Activated CD8-positive, alpha-beta T cell treated with anti-CD3 and anti-CD28 coated beads for 36 hours (primary cell): ENCODE measurements around the gene PADI4. TPM values are rescaled to one million over a fixed set of nuclear protein-coding genes. Genes with fewer than 3 reads are reported as not detected.

Experiments used
- ATAC-seq: fragments of 200-7000 bp; cut with Tn5 transposase; one replicate; pipeline ENCODE4 v1.10.0; 2021; ENCODE audit warnings: mild to moderate bottlenecking, moderate library complexity
- CTCF ChIA-PET: fragments of 350-600 bp; sonication (Branson Sonifier 250); formaldehyde crosslinking; loops from one replicate; lab custom pipeline; 2021; ENCODE audit warnings: antibody characterized with exemption; lab: Charles Lee
- POLR2A ChIA-PET: fragments of 350-600 bp; sonication (Branson Sonifier 250); formaldehyde crosslinking; loops from one replicate; lab custom pipeline; 2021; ENCODE audit warnings: antibody characterized with exemption; lab: Charles Lee
- DNase-seq: peaks from one replicate; pipeline ENCODE4 v3.0.0-alpha.2; 2020
- H3K27ac Mint-ChIP-seq: one replicate; pipeline ENCODE4 v1.8.0; 2021; ENCODE audit warnings: mild to moderate bottlenecking, mixed read lengths
- H3K27me3 Mint-ChIP-seq: one replicate; pipeline ENCODE4 v1.8.0; 2021; ENCODE audit warnings: mixed read lengths
- H3K36me3 Mint-ChIP-seq: one replicate; pipeline ENCODE4 v1.8.0; 2021; ENCODE audit warnings: low read depth, mixed read lengths
- H3K4me1 Mint-ChIP-seq: one replicate; pipeline ENCODE4 v1.8.0; 2021; ENCODE audit warnings: low read depth, mixed read lengths
- H3K4me3 Mint-ChIP-seq: one replicate; pipeline ENCODE4 v1.8.0; 2021; ENCODE audit warnings: mild to moderate bottlenecking, moderate library complexity, mixed read lengths
- H3K9me3 Mint-ChIP-seq: one replicate; pipeline ENCODE4 v1.8.0; 2021; ENCODE audit warnings: mixed read lengths
- CTCF ChIP-seq: fragments of 200-600 bp; IDR thresholded peaks from one replicate; pipeline ENCODE4 v1.8.0; 2022; ENCODE audit warnings: antibody characterized with exemption, mild to moderate bottlenecking
- intact Hi-C: fragments of 100-400 bp; cut with micrococcal nuclease; formaldehyde crosslinking; loops from one replicate; pipeline ENCODE4 v1.10.0; 2022
- total RNA-seq, 2 experiments: library from RNA; stranded (reverse); gene quantifications; one replicate each; pipeline ENCODE4 v1.2.3, GENCODE V29; 2021

Gene PADI4
- total RNA-seq, 2 experiments from 2014 or later: 1.6 to 1.8 TPM

GRCh38 chr1:17272066-17272465 is 35.9 kb upstream of the PADI4 start:
- ChIA-PET CTCF (interaction anchor here (0.8 to 1.8 kb wide), 2 partner anchors 35 to 147 kb away, joined by 4 read pairs; no protein-coding TSS in a partner anchor), POLR2A (interaction anchor here (1.3 kb wide), 1 partner anchor 8 kb away, joined by 3 read pairs; no protein-coding TSS in a partner anchor)

GRCh38 chr1:17272646-17273045 is 35.4 kb upstream of the PADI4 start:
- Mint-ChIP-seq H3K4me3 (no peak overlapping the region), H3K36me3 (no peaks in the 10 kb centered on the region), H3K9me3 (no peaks in the 10 kb centered on the region), H3K27me3 (peaks cover 8% of the 10 kb centered on the region), H3K4me1 (no peaks in the 10 kb centered on the region), H3K27ac (no peak overlapping the region)
- no peak for TF ChIP-seq CTCF
- no peak for DNase-seq
- ATAC-seq: no peak
- ChIA-PET CTCF (interaction anchor here (0.6 to 1.8 kb wide), 3 partner anchors 25 to 147 kb away, joined by 3 to 6 read pairs (median 4); no protein-coding TSS in a partner anchor), POLR2A (interaction anchor here (1.3 kb wide), 1 partner anchor 8 kb away, joined by 3 read pairs; no protein-coding TSS in a partner anchor)
- intact Hi-C loops: no loop called here

More at GRCh38 chr1:17272066-17272465, 35.9 kb upstream of the PADI4 start:
- H3K27ac Mint-ChIP-seq: no peak overlapping the region
- H3K36me3 Mint-ChIP-seq: no peaks in the 10 kb centered on the region
- peaks cover 5% of the 10 kb centered on the region for H3K27me3 Mint-ChIP-seq
- H3K9me3 Mint-ChIP-seq: no peaks in the 10 kb centered on the region
- no peak for ATAC-seq
- no peak overlapping the region for H3K4me3 Mint-ChIP-seq
- no peak for TF ChIP-seq CTCF
- no peaks in the 10 kb centered on the region for H3K4me1 Mint-ChIP-seq
- intact Hi-C loops: no loop called here
- no peak for DNase-seq

- Mint-ChIP-seq H3K4me1 (no peaks in the 10 kb centered on the region), H3K9me3 (no peaks in the 10 kb centered on the region), H3K27ac (no peak overlapping the region), H3K4me3 (no peak overlapping the region), H3K27me3 (peaks cover 8% of the 10 kb centered on the region), H3K36me3 (no peaks in the 10 kb centered on the region)
- TF ChIP-seq CTCF: no peak
- ChIA-PET POLR2A (no interaction called here), CTCF (interaction anchor here (0.6 to 1.5 kb wide), 5 partner anchors 9 to 151 kb away, joined by 3 to 6 read pairs (median 4); no protein-coding TSS in a partner anchor)
- ATAC-seq (no peak), DNase-seq (no peak)
- intact Hi-C loops: no loop called here
Measured at GRCh38 chr1:17273096-17273495, 34.9 kb upstream of the PADI4 start.

- Mint-ChIP-seq H3K4me3 (no peak overlapping the region), H3K27ac (no peak overlapping the region), H3K36me3 (no peaks in the 10 kb centered on the region), H3K4me1 (no peaks in the 10 kb centered on the region), H3K9me3 (no peaks in the 10 kb centered on the region), H3K27me3 (peaks cover 8% of the 10 kb centered on the region)
- intact Hi-C loops: no loop called here
- ChIA-PET CTCF (interaction anchor here (0.7 to 1.5 kb wide), 5 partner anchors 12 to 152 kb away, joined by 3 to 6 read pairs (median 4); no protein-coding TSS in a partner anchor), POLR2A (no interaction called here)
- peak; percentile 51 for ATAC-seq
- DNase-seq: peak; percentile 57
- TF ChIP-seq CTCF: peak; percentile 77
Measured at GRCh38 chr1:17274186-17275170, 33.5 kb upstream of the PADI4 start.
